Right lobe of liver (tissue), 4 donors: Measurements from ENCODE around the gene SYNE4.
A peak's percentile ranks its signal among the peaks of the same experiment; 100 is the strongest.

Experiments
- POLR2A ChIP-seq: fragments of 450-650 bp; IDR thresholded peaks from one replicate; pipeline ENCODE4 v1.6.1; 2017; ENCODE audit warnings: antibody characterized with exemption, mild to moderate bottlenecking
- TF ChIP-seq, protein P1 (sequence below), 4 donors: fragments of 200-600 bp in 3 of 4; fragments of 450-650 bp in 1 of 4; IDR thresholded peaks; one replicate each; pipeline versions ENCODE4 v1.5.1 to v1.8.0; 2016 to 2022; ENCODE audit warnings: antibody characterized with exemption in 4 of 4, mild to moderate bottlenecking in 2 of 4
- donor health status: DM: no; HTN: no; CAD: no.
- donor health status: DM: no; HTN: no; CAD: no.
- donor health status: DM: no; HTN: yes; CAD: no.

DNA sequence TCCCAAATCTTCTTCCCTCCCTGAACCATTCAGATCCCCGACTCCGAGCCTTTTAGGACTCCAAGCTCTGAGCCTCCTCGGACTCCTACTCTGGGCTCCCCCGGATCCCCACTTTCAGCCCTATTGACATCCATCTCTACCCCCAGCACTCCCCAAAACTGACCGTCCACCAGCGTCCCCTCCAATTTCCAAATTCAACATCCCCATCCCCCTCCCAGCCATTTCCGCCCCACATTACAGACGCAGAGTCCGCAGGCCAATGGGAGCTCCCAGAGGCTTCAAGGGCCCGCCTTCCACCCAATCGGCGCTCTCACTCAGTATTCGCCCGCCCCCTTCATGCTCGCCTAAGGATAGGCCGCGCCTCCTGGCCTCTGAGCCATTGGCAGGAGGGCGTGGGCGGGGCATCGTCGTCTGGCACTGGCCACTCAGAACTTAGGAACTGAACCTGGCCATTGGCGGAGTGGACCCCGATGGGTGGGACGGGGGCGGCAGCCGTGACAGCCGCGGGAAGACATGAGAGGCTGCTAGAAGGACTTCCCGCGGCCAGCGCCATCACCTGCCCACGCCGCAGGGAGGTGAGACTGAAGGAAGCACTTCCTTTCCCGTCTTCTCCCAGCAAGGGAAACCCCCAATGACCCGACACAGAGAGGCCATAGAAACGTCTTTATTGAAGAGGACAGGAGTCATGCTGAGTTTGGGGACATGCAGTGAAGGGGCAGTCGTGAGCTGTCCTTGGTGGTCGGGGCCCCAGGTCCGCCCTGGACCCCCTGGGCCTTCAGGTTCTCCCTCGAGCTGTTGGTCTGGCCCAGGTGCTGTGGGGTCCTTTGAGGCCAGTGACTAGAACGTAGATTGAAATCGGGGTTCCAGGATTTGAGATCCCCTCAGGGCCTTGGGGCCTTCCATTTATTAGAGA, 5.7 kb upstream of the SYNE4 start, which contains the start of gene ALKBH6:
- TF ChIP-seq POLR2A, result peak; percentile 43
- TF ChIP-seq, protein P1, sequence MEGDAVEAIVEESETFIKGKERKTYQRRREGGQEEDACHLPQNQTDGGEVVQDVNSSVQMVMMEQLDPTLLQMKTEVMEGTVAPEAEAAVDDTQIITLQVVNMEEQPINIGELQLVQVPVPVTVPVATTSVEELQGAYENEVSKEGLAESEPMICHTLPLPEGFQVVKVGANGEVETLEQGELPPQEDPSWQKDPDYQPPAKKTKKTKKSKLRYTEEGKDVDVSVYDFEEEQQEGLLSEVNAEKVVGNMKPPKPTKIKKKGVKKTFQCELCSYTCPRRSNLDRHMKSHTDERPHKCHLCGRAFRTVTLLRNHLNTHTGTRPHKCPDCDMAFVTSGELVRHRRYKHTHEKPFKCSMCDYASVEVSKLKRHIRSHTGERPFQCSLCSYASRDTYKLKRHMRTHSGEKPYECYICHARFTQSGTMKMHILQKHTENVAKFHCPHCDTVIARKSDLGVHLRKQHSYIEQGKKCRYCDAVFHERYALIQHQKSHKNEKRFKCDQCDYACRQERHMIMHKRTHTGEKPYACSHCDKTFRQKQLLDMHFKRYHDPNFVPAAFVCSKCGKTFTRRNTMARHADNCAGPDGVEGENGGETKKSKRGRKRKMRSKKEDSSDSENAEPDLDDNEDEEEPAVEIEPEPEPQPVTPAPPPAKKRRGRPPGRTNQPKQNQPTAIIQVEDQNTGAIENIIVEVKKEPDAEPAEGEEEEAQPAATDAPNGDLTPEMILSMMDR (IDR thresholded peaks at IDR 0.05), result no peak
